GM21526 (cell line): ENCODE measurements around the gene ELFN1.

Source experiments
- ATAC-seq: cut with Tn5 transposase; IDR thresholded peaks from one replicate; pipeline ENCODE4 v1.9.1; 2021; ENCODE audit warnings: moderate library complexity; ENCODE audit not compliant: unreplicated experiment, low FRiP score

The ELFN1 gene

DNA sequence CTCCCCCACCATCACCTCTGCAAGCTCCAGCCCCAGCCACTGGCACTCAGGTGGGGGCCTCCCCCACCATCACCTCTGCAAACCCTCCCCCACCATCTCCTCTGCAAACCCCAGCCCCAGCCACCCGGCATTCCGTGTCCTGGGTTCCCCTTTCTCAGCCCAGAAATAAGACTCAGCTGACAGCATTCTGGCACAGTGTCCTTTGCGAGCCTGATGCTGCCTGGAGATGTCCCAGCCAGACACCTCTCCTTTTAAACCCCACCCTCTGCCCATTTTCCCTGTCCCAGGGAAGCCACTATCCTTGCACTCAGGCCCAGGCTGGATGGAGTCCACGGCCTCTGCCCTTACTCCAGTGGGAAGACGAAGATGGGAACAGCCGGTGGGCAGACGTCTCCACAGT, 49.8 kb downstream of the ELFN1 start:
- ATAC-seq = no peak

DNA sequence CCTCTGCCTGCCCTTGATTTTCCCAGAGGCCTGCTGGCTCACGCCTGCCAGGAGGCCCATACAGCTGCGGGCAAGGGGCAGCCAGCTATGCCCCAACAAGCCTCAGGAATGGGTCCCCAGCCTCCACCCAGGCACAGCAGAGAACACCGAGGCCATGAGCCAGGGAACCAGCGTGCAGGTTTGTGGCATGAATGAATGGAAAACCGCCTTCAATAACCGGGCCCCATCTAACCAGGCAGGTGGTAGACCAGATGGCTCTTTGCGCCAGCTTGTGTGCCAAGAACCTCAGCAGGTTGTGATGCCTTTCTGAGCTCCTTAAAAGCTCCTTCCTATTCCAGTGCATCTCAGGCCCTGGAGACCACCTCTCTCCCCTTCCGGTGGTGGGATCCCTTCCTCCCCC, 50.2 kb downstream of the ELFN1 start:
- ATAC-seq = no peak

DNA sequence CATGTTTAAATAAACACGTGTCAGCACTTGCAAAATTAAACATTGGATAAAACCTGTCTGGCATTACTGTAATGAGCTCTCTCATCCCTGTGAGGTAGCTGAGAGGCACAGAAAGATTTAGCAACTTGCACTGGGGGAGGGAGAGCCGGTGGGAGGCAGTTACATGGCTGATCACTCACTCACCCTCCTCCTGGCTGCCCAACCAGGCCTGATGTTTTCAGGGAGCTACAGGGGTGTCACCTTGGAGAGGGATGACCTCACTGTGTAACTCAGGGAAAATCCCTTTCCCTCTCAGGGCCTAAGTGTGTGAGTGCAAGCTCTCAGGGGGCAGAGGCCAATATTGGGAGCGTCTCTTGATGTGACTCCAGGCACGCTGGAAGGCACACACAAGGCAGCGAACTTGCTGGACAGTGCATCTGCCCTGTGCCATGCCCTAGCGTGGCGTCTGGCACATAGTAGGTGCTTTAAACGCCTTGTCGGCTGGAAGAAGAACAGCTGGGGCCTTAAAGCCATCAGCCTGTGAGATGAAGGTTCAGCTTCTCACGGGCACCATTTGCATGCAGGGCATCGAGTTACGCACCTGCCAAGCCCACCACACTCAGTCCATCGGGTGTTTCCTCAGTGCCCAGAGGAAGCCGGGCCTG, 51.1 kb downstream of the ELFN1 start:
- ATAC-seq = no peak

DNA sequence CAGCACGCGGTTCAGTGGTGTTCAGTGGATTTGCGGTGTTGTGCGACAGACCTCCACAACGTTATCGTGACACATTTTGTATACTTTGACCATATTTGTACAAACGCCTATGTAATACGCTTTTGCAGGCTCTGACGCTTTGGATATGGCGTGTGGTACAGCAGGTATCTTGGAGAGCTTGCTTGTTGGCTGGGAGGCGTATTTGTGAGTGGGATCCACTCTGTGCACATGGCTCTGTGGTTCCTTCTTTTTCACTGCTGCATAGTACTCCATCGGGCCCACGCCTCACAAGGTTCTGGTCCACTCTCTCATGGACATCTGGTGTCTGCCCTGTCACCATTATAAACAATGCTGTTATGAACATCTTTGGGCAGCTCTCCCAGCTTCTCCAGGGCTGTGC, 53.2 kb downstream of the ELFN1 start:
- ATAC-seq = no peak

DNA sequence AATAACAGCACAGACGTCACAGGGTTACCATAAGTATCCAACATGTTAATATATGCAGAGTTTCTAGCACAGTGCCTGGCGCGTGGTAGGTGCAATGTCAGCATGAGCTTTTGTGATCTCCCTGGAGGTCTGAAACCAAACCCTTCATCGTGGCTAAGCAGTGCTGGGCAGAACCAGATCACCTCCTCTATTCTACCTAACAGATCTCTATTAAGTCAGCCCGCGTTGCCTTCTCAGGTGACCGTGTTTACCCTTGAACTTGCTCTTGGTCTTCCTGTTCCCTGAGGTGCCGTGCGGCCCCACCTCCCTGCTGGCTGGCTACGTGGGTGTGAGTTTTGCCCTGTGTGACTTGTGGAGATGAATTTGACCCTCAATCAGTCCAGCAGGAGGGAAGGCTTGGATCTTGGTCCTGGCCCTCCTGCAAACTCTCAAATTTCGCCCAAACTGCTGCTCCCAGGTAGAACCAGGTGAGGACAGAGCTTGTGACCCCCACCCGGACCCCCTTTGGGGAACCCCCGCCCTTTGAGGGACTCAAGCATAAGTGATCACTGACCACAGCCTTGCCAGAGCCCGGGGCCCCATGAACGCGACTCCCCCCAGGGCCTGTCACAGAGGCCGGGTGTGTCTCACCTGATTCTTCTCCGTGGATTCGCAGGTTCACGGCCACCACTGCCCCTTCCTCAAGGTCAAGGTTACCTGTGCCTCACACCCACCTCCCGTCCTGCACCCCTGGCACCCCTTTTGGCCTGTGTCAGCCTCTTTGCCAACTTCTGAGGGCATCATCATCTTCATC, 54.2 kb downstream of the ELFN1 start:
- no peak for ATAC-seq

DNA sequence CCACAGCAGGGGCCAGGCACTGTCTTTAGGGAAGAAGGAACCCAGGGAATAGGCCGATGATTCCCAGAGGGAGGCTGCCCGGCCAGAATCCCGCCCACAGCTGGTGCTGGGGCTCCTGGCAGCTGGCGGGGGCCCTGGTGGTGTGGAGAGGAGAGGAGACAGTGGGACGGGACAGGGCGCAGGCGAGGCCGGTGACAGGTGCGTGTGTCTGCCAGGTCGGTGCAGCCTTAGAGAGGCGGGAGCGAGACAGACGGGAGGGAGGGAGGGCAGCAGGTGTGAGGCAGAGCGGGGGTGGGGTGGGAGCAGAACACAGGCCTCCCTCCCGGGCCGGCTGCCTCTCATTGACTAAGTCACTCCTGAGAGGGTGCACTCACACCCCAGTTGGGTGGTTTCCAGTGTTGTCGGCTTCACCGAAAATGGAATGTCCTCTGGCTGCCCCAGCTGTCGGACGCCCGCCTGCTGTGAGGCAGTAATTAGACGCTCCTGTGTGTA, 55.2 kb downstream of the ELFN1 start:
- ATAC-seq = no peak

DNA sequence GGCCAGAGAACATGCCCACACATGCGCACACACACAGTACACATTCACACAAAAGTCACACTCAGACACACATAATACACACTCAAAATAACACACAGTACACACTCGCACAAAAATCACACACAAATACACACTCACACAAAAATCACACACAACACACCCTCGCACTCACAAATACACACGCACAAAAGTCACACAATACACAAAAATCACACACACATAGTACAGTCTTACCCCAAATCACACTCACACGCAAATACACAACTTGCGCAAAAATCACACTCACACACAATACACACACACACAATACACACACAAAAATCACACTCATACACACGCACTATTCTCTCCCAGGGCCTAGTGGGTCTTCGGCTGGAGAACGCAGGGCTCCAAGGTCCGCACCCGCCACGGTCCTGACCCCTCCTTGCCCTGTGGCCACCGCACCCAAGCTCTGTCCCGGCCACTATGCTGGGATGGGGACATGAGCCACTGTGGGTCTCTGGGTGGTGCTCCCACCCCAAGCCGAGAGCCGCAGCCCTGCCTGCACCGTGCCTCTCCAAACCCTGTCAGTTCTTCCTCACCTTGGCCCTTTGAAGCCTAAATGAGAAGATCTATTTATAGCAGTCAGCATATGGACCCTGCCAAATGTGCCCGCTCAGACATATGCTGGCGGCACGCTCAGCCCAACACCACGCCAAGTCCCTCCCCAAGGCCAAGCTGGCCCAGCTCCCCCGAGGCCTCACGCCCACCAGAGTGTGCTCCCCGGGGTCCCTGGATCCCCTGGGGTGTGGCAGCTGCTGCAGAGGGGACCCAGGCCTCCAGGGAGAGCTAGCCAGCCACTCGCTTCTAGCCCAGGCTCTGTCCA, 55.9 kb downstream of the ELFN1 start:
- no peak for ATAC-seq

DNA sequence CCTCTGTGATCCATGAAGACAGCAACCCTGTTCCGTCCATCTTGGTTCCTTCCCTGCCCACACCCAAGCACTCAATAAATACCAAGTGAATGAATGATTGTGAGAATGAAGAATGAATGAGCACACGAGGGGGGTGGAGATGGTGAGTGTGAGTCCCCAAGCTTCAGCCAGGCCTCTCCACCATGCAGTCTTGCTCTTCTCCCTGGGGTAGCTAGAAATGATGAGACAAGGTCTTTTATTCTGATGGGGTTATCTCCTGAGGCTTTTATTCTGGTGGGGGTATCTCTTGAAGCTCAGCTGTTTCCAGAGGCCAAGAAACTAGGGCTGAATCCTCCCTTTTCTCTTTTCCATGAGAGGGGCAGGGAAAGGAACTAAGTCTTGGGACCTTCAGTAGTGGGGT, 57.0 kb downstream of the ELFN1 start:
- ATAC-seq = no peak

DNA sequence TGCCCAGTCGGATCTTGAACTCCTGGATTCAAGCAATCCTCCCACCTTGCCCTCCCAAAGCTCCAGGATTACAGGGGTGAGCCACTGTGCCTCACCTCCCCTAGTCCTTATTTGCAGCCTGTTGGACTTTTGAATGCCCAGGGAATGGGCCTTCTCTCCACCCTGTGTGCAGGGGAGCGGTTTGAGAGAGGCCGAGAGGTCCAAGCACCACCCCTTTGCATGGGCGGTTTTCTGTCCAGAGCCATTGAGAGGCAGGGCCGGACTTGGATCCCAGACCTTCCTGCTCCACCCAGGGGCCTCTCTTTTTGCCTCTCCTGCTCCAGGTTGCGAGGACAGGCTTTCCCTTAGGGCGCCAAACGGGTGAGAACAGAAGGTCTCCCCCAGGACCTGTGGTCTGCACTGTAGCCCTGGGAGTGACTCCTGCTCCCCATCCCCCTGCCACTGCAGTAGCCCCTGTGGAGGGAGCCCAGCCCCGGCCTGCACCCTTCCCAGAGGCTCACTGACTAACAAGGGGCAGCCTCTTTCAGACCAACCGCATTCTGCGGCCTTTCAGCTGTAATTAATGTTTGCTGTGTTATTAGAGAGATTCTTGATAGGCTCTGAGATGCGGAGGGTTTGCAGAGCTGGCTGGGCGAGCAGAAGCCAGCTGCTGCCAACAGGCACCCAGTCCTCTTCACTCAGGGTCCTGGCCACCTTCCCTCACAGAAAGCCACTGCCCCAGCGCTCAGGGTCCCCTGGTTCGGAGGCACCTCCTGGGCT, 57.9 kb downstream of the ELFN1 start:
- ATAC-seq = no peak

DNA sequence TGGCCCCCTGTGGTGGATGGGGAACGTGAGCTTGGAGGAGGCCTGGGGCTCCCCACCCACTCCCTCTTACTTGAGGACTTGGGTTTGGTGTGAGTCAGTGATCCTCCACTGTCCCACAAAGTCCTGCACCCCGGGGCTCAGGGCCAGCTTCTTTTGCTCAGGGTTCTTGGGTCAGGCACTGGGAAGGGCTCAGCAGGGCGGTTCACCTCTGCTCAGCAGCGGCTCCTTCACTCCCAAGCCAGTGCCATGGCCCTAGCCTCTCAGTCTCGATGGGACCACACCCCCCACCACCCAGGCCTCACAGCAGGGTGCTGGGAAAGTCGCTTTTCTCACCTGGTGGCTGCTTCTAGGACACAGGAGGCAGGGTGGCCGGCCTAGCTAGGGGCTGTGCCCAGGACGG, 59.1 kb downstream of the ELFN1 start:
- ATAC-seq = no peak

DNA sequence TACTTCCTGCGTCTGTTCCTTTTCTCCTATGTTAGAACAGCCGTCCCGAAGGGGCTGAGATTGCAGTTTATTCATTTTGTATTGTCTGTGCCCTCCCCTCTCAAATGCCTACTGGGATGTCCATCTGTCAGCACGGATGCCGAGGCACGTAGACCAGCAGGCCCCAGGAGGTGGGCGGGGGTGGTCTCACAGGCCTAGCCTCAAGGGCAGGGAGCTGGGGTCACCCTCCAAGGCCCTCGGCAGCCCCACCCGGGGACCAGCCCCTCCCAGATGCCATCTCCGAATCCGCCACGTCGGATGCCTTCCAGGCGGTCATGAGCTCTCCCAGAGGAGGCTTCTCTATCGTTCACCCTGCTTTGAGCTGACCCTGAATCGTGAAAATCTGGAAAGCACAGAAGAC, 59.7 kb downstream of the ELFN1 start:
- no peak for ATAC-seq

DNA sequence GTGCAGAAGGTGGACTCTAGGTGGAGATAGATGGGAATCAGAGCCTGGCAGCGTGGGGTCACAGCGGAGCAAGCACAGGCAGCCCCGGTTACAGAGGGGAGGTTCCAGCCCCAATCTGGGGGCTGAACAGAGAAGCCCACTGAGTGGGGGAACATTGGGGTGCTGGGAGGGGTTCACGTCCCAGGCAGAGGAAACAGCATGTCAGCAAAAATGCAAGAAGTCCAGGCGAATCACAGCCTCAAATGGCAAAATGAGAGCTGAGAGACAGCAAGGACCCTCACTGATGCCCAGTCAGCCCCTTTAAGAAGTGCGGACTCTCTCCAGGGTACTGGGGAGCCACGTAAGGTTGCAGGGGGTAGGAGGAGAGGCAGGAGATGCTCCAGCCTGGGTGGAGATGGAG, 62.0 kb downstream of the ELFN1 start:
- no peak for ATAC-seq

DNA sequence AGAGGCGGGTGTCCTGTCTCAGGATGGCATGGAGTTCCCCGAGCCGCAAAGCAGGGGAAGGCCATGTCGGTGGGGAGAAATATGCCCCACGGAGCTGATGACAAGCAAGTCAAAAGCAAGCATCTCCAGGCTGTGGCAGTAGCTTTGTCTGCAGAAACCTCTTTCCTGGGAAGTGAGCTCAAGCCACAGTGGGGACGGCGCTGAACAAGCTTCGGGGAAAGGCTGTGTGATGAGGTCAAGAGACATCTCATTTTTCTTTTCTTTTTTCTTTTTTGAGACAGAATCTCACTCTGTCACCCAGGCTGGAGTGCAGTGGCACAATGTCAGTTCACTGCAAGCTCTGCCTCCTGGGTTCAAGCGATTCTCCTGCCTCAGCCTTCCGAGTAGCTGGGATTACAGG, 62.6 kb downstream of the ELFN1 start:
- ATAC-seq = no peak

DNA sequence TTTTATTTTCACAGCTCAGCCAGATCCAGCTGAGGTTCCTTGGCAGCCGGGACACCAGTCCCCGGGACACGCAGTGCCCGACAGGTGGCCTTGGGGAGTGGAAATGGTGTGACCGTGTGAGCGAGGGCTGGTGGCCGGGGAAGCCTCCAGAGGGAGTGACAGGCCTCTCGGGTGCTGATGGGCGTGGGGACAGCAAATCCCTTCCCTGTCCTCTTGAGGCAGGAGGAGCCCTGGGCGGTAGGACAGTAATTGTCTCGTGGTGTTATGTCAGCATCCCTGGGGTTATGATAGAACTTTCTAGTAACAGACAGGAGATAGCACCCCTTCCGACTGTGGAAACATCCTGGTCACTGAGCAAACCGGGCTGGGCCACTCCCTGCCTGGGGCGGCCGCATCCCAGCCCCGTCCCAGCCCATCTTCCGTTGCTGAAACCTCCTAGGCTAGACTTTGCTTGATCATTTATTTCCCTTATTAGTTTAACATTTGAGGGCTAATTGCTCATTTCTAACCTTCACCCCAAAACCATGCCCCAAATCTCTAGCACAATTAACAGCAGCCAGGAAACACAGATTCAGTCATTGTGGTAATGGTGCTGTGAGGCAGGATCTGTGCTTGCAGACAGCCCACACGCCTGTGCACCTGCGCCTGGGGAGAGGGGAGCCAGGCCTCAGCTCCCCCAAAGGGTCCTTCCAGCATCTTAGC, 63.3 kb downstream of the ELFN1 start:
- no peak for ATAC-seq

DNA sequence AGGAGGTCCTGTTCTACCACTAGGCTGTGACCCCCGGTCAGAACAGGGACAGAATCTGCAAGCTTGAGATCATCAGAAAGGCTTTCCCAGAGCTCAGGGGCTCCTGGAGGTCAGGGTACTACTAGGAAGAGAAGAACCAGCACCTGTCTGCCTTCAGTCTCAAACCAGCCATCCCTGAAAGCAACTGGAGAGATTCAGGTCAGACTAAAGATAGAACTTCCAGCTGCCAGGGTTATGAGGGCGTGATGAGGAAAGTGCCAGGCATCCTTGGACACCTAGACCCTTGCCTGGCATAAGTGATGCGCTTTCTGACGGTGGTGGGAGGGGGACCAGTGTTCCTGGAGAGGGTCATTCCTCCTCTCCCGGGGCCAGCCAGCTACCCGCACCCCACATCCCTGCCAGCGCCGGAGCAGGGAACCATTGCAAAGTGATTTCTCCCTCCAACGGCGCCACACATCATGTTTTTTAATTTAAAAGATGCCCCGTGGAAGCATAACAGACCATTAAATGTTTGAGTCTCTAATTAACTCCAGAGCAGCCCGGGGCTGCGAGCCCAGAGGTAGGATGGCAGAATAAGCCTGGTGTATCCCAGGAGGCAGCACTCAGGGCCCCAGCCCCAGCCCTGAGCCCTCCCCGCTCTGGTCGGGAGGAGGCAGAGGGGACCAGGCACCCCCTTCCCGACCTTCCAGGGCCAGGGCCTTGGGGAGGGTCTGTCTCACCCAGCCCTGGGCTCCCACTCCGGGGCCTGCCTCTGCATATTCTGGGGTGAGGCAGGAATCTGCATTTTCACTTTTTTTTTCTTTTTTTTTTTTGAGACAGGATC, 64.0 kb downstream of the ELFN1 start:
- ATAC-seq = no peak

DNA sequence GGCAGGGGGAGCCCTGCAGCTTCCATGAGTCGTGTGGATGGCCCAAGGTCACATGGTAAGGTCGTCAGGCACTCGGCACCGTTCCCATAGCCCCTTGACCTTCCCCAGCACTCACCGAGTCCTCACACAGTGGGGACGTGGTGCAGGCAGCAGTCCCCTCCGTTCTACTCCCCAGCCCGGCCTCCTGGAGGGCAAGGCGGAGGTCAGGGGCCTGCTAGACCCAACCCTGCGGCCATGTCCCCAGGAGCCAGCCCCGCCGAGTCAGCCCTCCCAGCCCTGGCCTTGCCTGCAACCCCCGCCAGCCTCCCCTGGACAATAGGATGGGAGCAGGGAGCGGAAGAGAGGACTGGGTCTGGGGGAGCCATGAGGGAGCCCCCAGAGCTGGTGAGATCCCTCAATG, 65.2 kb downstream of the ELFN1 start:
- no peak for ATAC-seq

DNA sequence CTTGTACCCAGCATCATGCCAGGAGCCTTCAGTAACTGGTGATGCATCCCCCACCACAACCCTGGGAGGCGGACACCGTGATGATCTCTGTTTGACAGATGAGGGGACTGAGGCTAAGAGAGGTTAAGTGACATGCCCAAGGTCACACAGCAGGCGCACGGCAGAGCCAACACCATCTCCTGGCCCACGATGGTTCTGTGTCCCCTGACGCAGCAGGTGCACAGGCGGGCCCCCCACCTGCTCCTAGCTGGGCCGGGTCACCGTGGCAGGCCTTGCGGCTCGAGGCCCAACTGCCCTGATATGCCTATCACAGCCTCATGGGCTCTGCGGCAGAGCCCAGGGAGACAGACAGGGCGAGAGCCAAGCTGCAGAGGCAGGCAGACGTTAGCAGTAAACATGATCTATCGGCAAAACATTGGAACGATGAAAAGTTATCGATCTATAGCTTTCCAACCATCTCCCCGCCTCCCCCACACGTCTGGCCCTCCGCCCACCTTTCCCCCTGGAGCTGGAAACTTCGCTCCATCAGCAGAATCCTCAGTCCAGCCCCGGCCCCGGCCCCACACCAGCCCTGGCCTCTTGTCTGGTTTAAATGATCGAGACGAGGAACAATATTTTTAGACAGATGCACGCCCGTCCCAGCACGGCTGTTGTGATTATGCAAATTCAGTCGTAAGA, 65.9 kb downstream of the ELFN1 start:
- ATAC-seq = no peak

DNA sequence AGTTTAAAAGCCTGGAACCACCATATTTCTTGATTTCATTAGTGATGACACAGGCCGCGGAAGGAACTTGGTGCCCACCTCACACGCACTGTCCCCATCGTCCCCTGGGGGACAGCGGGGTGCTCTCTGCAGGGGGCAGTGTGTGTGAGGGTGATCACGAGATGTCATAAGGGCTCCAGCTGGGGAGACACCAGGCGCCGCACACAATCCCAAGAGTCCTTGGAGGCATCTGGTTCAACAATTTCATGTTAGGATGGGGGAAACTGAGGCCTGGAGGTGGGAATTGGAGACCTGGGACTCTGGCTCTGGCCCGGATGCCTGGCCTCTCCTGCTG, 66.4 kb downstream of the ELFN1 start:
- no peak for ATAC-seq

DNA sequence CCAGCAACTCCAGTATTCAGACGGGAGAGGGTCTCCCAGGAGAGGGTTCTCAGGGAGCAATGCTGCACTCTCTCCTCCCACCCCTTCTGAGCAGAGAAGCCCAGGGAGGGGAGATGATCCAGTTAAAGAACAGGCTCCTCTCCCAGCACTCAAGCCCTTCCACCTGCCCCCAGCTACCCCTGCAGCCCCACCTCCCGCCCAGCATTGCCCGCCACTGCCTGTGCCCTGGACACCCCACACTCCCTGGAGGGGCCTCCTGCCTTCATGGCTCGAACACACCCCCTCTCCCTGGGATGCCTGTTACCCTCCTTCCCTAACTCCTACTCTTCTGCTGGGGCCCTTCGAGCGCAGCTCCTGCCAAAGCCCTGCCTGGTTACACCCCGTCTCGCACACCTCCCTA, 66.8 kb downstream of the ELFN1 start:
- no peak for ATAC-seq
